ENCODE data around the gene HSD11B1L.

Gene HSD11B1L, protein sequence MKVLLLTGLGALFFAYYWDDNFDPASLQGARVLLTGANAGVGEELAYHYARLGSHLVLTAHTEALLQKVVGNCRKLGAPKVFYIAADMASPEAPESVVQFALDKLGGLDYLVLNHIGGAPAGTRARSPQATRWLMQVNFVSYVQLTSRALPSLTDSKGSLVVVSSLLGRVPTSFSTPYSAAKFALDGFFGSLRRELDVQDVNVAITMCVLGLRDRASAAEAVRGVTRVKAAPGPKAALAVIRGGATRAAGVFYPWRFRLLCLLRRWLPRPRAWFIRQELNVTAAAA

DNA sequence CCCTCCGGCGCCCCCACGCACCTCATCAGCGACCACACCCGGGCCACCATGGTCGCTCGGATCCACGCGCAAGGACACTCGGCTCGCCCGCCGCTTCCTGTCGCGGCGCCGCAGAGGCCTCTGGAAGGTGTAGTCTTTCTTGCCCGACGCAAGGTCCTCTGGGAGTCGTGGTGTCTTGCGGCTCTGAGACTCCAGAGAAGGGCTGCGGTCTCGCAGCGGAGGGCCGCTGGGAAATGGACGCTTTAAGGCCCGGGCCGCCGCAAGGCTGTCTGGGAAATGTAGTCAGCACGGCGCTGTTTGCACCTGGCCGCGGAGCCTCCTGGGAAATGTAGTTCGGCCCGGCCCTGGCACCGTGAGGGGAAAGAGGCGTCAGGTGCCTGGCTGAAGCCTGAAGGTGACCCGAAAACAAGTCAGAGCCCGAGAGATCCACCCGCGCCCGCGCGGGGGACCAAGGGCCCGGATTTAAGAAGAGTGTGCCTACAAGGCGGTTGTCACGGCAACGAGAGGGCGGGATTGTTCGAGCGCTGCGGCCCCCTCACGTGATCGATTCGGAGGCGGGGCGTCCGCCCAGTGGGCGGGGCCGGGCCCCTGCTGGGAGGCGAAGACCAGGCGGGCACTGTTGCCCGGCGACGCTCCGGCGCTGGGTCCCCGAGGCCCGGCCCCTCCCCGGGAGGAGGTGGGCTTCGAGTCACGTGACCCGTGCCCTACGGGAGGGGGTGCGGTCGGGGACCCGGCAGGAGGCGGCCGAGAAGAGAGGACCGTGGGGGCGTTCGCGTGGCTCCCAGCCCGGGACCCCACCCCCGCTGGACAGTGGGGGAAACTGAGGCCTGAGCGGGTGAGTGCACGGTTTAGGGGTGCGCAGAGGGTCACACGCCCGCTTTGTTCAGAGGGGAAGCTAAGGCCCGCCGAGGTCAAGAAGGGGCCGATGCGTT, at the start of gene HSD11B1L, which contains the start of gene MICOS13:
TSS of gene HSD11B1L (plus strand) at position 591 of the 932 bp plus-strand sequence. CDS start 3,806 bp downstream, outside the sequence.
TSS of gene MICOS13 (minus strand) at position 80 of the 932 bp plus-strand sequence. CDS start at position 50, 30 bp downstream.
- peak; percentile 99 for DNase-seq

DNA sequence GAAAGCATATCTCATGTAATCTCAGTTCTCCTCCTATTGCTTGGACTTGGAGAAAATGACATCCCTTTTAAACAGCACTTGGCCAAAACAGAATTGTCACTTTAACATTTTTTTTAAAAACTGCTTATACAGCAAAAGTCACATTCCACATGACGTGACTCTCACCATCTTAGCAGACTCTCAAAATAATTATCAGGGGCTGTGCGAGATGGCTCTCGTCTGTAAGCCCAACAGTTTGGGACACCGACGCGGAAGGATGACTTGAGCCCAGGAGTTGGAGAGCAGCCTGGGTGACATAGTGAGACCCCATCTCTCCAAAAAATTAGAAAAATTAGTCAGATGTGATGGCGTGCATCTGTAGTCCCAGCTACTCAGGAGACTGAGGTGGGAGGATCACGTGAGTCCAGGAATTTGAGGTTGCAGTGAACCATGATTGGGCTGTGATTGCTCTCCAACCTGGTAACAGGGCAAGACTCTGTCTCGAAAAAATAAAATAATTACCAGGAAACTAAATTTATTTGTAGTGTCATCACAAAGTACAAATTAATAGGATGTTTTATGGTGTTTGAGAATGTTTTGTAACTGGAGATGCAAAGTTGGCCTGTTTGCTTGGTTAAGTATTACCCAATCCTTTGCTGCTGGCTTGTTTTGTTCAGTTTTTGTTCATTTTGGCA, 49.1 kb upstream of the HSD11B1L start:
- no peak for DNase-seq

DNA sequence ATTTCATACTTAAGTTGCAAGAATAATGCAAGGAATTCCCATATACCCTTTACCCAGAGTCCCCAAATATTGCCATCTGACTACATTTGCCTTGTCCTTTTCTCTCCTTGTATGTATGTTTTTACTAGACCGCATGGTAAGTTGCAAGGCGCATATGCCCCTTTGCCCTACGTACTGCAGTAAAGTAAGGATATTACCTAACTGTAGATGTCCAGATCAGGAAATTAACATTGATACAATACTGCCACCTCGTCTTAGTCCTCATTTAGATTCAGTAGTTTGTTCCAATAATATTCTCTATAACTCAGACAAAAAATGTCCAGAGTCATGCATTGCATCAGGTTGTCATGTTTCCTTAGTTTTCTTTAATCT, 48.6 kb upstream of the HSD11B1L start:
- DNase-seq = no peak

DNA sequence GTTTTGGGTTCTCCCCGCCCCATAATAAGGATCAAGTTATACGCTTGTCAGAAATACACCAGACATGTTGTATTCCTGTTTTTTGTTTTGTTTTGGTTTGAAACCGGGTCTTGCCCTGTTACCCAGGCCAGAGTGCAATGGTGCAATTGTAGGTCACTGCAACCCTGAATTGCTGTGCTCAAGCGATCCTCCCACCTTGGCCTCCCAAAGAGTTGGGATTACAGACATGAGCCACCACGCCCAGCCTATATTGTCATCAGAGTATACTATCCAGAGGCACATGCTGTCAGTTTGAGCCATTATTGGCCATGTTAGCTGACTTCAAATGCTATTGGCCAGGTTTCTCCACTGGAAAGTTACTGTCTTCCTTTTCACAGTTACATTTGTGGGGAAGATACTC, 48.2 kb upstream of the HSD11B1L start:
- no peak for DNase-seq

DNA sequence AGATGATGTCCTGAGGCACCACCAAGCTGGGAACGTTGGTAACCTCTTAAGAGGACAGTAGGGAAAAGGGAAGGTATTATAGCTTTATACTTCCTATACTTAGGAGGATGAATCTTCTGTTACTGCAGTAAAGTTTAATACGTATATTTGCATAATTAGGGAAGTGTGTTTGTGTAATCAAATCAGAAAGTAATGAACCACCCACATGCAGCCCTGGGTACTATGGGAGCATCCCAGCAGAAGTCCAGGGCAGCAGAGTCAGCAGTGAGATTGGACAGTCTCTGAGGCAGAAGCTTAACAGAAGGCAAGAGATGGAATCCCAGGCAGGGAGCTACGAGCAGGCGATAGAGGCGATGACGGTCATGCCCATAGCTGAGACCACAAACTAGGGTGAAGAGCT, 45.4 kb upstream of the HSD11B1L start:
- DNase-seq = no peak

DNA sequence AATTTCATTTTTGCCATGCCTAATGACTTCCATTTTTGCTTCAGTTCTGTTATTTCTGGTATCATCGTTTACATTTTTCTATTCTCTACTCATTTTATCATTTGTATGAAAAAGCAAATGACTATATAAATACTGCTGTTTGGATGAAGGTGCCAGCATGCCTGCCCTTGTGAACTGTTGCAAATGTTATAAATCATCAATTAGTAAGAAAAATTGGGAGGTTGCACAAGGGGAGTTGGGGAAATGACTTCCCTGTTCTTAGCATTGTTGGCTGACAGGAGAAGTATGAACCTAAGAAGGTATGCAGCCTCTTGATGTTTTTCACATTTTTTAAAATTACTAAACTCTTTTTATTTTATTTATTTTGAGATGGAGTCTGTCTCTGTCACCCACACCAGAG, 42.9 kb upstream of the HSD11B1L start:
- DNase-seq = no peak

DNA sequence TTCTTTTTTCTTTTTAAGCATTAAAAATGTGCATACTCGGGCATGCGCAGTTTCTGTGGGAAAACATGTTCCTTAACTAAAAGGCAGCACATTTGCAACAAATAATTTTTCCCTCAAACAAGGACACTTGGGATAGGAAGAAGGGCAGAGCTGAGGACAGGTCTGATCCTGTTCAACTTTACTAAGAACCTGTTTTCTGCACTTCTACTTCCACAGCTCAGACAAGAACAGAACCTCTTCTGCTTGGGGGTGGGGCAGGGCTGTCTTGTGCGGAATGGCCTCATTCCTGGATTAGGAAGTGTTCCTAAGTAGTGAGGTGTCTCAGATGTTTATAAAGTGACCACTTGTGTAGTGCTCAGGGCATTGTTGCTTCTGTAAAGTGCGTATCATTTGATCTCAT, 39.7 kb upstream of the HSD11B1L start:
- no peak for DNase-seq

DNA sequence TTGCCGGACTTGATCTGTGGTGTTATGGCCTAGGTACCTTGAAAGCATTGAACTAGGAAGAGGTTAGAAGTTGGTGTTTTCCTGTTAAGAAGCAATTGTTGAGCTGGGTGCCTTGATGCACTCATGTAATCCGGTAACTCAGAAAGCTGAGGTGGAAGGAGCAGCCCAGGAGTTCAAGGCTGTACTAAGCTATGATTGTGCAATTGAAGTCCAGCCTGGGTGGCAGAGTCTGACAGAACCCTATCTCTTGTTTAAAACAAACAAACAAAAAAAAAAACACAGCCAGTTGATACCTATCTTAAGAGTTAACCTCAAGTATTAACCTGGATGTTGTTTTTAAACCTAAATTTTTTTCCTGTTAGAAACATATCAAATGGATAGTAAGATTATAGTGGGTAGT, 38.6 kb upstream of the HSD11B1L start:
- DNase-seq = no peak

DNA sequence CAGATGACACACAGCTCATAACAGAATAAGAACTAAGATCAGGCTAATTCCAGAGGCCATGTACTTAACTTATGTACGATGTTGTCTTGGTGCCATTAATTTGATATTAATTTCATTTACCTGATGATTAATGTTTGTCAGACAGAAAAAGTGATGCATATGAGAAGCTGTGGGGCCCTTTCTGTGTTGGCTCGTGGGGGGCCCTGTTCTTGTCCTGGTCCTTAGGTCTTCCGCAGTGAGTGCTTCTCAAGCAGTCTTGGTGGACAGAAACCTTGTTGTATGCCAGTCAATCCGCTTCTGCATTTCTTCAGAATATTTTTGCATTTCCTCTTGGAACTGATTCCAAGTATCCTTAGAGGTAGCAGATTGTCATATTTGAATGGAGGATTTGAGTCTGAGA, 37.8 kb upstream of the HSD11B1L start:
- DNase-seq = no peak

DNA sequence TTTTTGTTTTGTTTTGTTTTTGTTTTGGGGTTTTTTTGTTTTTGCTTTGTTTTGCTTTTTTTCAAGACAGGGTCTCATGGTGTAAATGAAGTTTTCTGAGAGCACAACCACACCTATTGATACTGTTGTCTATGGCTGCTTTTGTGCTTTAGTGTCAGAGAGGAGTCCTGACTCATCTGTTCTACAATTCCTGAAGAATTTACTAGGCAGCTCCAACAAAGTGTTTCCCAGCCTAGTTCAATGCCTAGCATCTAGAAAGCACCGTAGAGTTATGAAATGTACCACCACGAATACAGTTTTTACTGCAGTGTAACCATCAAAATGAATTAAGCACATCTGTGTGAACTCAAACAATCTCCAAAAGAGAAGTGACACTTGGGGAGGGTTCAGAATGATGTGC, 36.8 kb upstream of the HSD11B1L start:
- no peak for DNase-seq

DNA sequence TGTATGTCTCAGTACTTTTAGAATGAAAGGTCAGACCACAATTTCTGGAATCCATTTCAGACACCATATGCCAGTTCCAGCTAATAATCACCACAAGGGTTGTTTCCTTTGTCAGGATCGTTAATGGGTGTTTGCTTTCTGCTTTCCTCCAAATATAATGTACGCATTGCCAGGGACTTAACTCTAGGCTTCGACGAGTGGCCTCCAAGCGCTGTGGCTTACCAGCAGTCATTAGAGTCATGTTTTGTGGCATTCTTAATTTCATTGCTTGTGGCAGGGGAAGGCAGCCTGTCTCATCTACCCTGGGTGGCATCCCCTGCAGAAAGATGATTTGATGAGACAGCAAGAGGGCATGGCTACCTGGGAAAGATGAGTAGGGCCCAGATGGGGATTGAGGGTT, 35.4 kb upstream of the HSD11B1L start:
- DNase-seq = no peak

DNA sequence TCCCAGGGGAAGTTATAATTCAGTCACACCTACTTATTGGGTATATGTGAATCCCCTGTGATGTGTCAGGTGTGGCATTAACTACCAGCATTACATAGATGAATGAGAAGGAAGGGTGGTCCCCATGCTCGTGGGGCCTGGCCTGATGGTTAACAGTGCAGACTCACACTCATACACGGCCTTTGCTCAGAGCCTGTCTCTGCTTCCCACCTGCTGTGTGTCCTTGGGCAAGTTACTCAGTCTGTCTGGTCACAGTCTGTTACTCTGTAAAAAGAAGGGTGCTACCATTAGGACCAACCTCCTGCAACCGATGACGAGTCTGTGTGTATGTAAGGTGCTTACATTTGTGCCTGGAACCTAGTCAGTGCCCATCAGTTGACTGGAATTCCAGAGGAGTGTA, 34.1 kb upstream of the HSD11B1L start:
- no peak for DNase-seq

DNA sequence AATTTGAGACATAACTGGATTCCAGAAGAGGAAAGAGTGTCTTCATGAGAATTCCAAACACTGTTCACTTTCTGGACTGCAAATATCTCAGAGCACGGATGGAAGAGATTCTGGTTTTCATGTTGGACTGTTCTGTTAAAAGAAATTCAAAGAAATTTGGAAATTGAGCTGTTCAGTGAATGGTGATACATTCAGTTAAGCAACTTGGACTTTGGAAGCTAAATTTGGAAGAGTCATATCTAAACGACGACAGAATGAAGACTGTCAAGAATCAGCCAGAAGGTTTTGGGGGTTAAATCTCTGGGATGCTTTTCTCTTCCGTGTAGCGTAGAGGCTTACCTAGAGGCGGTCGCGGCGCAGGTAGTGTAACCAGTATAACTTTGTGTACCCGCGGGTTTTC, 32.4 kb upstream of the HSD11B1L start:
- DNase-seq = no peak

DNA sequence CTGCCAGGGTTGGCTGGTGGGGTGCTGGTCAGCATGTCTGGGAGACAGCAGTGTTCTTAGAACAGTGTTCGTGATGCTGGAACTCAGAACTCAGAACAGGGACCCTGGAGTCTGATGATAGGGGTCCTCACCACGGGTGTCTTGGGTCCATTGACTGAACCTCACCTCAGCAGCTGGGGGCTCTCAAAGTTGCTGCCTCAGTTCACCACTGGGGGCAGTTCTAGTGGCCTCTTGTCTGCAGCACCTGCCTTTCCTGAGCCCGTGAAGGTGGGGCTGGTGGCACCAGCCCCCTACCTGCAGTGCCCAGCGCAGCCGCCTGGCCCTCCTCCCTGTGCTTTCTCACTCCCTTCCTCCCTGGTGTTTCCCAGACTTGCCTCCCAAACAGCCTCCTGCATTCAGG, 29.5 kb upstream of the HSD11B1L start:
- DNase-seq = no peak

DNA sequence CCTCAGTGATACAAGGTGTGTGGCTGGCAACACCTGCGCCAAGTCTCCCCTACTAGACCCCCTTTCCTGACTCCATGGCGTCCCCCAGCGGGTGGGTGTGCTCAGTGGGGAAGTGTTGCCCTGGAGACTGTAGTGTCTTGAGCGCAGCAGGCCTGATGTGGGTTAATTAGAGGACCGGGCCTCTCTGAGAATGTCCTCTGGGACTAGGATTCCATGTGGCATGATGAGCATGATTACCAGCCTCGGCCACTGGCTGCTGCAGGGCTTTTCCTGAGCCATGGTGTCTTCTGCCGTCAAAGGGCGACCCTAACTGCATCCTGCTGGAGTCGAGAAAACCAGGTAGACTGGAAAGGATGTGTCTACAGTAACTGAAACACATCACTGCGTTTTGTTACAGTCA, 28.6 kb upstream of the HSD11B1L start:
- DNase-seq = no peak

DNA sequence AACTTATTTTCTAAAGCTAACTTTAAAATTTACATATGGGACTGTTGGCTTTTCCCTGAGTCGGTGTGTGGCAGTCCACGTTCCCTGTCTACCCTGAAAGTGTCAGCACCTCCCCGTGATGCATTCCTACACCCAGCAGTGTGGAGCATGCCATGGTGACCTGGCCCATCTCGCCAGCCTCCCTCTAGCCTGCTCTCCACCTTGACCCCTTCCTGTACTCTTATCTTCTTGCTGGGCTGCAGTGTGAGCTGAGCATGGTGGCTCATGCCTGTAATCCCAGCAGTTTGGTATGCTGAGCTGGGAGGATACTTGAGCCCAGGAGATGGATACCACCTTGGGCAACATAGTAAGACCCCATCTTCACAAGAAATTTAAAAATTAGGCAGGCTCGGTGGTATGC, 25.9 kb upstream of the HSD11B1L start:
- no peak for DNase-seq

DNA sequence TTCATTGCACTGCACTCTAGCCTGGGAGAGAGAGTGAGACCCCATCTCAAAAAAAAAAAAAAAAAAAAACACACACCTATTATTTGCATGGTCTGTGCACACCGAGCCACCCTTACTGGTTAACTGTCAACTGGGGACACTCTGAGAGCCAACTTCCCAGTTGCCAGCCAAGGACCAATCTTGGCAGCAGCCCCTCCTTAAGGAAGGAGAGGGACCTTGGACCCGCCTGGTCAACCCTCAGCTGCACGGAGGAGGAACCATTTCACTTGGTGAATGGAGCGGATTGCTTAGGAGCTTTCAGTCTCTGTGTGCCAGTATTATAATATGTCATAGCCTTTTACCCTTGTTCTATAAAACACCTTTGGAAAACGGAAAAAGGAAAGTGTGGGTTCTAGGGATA, 25.4 kb upstream of the HSD11B1L start:
- no peak for DNase-seq

DNA sequence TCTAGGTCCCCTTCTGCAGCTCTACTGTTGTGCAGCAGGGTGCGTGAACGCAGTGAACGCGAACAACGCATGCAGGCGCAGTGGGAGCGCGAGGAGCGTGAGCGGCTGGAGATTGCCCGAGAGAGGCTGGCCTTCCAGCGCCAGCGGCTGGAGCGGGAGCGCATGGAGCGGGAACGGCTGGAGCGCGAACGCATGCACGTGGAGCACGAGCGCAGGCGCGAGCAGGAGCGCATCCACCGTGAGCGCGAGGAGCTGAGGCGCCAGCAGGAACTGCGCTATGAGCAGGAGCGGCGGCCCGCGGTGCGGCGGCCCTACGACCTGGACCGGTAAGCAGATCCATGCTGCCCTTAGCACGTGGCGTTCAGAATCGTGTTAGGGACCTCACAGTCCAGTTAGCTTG, 19.3 kb upstream of the HSD11B1L start:
- no peak for DNase-seq

DNA sequence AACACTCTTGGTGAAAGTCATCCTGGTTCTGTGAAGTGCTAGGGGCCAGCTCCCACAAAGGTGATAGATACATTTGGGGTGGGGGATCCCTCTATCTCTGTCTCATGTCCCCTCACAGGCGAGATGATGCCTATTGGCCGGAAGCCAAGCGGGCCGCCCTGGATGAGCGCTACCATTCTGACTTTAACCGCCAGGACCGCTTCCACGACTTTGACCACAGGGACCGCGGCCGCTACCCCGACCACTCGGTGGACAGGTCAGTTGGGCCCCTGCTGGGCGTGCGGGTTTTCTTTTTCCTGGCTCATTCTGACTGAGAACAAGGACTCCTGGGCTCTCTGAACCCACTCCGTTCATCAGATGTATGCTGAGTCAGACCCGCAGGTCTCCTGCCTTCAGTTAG, 16.9 kb upstream of the HSD11B1L start:
- DNase-seq = no peak

DNA sequence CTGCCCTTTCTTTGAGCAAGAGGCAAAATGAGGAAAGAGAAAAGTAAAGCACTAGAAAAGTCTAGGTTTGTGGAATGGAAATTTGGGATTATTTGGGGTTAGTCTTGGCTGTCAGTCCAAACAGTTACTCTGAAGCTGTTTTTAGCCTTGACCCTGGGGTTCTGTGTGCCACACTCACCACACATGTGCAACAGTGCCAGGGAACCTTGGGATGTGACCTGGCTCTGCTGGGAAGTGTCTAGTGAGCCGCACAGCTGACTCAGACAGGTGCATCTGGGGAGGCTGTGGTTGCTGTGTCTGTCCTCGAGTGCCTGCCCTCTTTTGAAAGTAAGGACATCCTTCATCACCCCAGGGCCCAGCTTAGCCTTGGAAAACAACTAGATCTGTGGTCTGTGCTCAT, 16.3 kb upstream of the HSD11B1L start:
- no peak for DNase-seq

DNA sequence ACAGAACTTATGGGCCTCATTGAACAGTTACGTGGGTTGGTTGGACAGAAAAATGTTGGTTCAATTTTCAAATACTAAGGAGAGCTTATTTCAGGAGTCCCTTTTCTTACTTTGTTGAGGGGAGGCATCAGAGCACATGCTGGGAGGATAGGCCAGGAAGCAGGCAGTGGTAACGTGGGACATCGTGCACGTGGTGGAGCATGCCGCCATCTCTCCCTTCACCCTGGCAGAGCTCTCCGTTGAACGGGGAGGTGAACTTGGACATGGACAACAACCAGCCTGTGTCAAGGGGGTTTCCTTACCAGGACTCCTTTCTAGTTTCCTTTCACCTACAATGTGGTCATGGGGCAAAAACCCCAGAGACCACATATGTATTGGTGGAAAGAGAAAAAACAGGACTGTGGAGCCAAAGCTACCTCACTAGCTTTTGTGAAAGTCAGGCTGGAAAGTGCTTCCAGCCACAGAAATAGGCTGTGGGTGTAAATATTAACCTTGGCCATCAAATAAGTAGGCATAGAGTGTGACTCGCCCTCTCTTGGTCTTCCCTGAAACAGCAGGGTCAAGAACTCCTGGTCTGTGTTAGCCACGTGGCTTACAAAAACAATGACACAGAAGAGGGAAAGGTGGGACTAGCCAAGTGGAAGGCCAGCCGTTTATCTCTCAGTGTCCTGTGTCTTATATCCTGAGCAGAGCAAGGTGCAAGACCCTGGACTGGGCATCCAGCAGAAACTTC, 14.9 kb upstream of the HSD11B1L start:
- DNase-seq = no peak

DNA sequence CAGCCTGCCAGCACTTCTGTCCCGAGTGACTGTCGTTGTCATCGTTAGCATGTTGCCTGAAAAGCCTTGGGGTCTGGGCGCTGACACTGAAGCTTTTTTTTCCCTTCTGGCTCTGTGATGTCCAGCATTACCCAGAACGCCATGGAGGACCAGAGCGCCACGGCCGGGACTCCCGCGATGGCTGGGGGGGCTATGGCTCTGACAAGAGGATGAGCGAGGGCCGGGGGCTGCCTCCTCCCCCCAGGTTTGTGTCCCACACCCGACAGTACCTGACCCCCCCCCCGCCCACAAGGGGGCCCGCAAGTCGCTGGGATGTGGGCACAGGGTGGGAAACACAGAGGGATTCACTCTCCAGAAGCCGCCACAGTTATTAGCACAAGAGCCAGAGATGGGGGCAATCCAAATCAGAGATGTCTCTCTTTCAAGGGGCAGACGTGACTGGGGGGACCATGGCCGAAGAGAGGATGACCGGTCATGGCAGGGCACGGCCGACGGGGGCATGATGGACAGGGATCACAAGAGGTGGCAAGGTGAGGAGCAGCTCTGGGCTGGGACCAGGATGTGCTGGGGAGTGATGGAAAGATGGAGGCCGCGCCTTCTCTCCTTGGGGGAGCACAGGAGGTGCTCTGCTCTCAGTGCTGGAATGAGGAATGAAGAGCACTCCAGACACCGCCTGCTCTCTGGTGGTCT, 13.8 kb upstream of the HSD11B1L start:
- DNase-seq = no peak
